Endothelial cell of umbilical vein (primary cell): ENCODE measurements around the gene BNC2. TPM values are rescaled to one million over a fixed set of nuclear protein-coding genes. Genes with fewer than 3 reads are reported as not detected.

Experiments used
- BruUV-seq: library from RNA; stranded (reverse); fragments of 400-500 nt; replicated peaks from 2 replicates; lab custom pipeline; 2021; lab: Mats Ljungman, UMichigan
- CTCF ChIA-PET: fragments of 300-600, 350-600 bp; sonication (Branson Sonifier 250); formaldehyde crosslinking; loops from one replicate; lab custom pipeline; 2021; ENCODE audit warnings: antibody characterized with exemption, inconsistent platforms; lab: Charles Lee
- POLR2A ChIA-PET: fragments of 300-600, 350-600 bp; sonication (Branson Sonifier 250); formaldehyde crosslinking; loops from one replicate; lab custom pipeline; 2021; ENCODE audit warnings: antibody characterized with exemption, inconsistent platforms; lab: Charles Lee
- DNase-seq: peaks from one replicate; pipeline ENCODE4 v3.0.0-alpha.2; 2011; ENCODE audit warnings: low read depth, low spot score
- FAIRE-seq: peaks from 2 replicates; lab custom pipeline; 2011; peaks lifted over from hg19 to GRCh38; lab: Jason Lieb, UNC
- H2AFZ ChIP-seq: 2 replicates; pipeline ENCODE4 v1.6.0; 2012; ENCODE audit warnings: low read depth, low read length, control low read depth, inconsistent platforms
- H3K27ac ChIP-seq: 2 replicates; pipeline ENCODE4 v1.5.1; 2011; ENCODE audit warnings: low read depth, mild to moderate bottlenecking, control low read depth, low read length, moderate library complexity; ENCODE audit not compliant: insufficient read depth
- H3K27me3 ChIP-seq, 2 experiments: 2 replicates each; pipeline versions ENCODE4 v1.6.0 to v1.6.1; 2011; ENCODE audit warnings: low read length in 2 of 2, mixed read lengths in 1 of 2; ENCODE audit not compliant: control insufficient read depth in 2 of 2, insufficient read depth in 2 of 2
- H3K36me3 ChIP-seq, 2 experiments: 2 replicates in 1 of 2; 3 replicates in 1 of 2; pipeline ENCODE4 v1.5.1; 2011; ENCODE audit warnings: low read length in 2 of 2, mild to moderate bottlenecking in 1 of 2, moderate library complexity in 1 of 2; ENCODE audit not compliant: control insufficient read depth in 2 of 2, insufficient read depth in 2 of 2; ENCODE audit errors: extremely low read depth in 1 of 2
- H3K4me1 ChIP-seq: 3 replicates; pipeline ENCODE4 v1.5.1; 2011; ENCODE audit warnings: mild to moderate bottlenecking, low read length; ENCODE audit not compliant: control insufficient read depth, insufficient read depth; ENCODE audit errors: extremely low read depth
- H3K4me2 ChIP-seq: 2 replicates; pipeline ENCODE4 v1.6.1; 2011; ENCODE audit warnings: low read length, control low read depth, mixed read lengths; ENCODE audit not compliant: insufficient read depth
- H3K4me3 ChIP-seq, 3 experiments: fragments of 200-600 bp in 1 of 3; sonication (generic), shearing (Covaris generic) in 1 of 3; replicated peaks in 1 of 3; 2 replicates each; pipeline ENCODE4 v1.5.1; 2011 to 2016; ENCODE audit warnings: control low read depth in 3 of 3, low read length in 3 of 3, mild to moderate bottlenecking in 2 of 3, inconsistent platforms in 1 of 3, low read depth in 1 of 3, moderate library complexity in 1 of 3; ENCODE audit not compliant: insufficient read depth in 1 of 3
- H3K79me2 ChIP-seq: 2 replicates; pipeline ENCODE4 v1.6.0; 2012; ENCODE audit warnings: low read length, inconsistent platforms; ENCODE audit not compliant: control insufficient read depth, insufficient read depth
- H3K9ac ChIP-seq: replicated peaks from 2 replicates; pipeline ENCODE3; 2011; ENCODE audit warnings: low read length, control low read depth; ENCODE audit not compliant: insufficient read depth; ENCODE audit errors: extremely low read depth
- H3K9me1 ChIP-seq: replicated peaks from 3 replicates; pipeline ENCODE4 v1.6.0; 2011; ENCODE audit warnings: mild to moderate bottlenecking, low read length; ENCODE audit not compliant: control insufficient read depth, insufficient read depth; ENCODE audit errors: extremely low read depth
- H3K9me3 ChIP-seq: replicated peaks from 2 replicates; pipeline ENCODE4 v1.5.1; 2012; ENCODE audit warnings: low read length, inconsistent platforms; ENCODE audit not compliant: control insufficient read depth, insufficient read depth
- H4K20me1 ChIP-seq: replicated peaks from 2 replicates; pipeline ENCODE3; 2011; ENCODE audit warnings: mild to moderate bottlenecking, low read length; ENCODE audit not compliant: control insufficient read depth, insufficient read depth; ENCODE audit errors: extremely low read depth
- EZH2 ChIP-seq: IDR thresholded peaks from 2 replicates; pipeline ENCODE4 v1.6.1; 2012; ENCODE audit warnings: borderline replicate concordance, low read depth, mild to moderate bottlenecking, moderate library complexity, low read length, inconsistent platforms; ENCODE audit not compliant: severe bottlenecking
- FOS ChIP-seq: IDR thresholded peaks from 2 replicates; pipeline ENCODE4 v1.6.1; 2011; ENCODE audit warnings: mild to moderate bottlenecking, low read length, moderate library complexity, borderline replicate concordance; ENCODE audit not compliant: insufficient read depth
- GATA2 ChIP-seq: IDR thresholded peaks from 2 replicates; pipeline ENCODE4 v1.7.0; 2011; ENCODE audit warnings: low read depth, mild to moderate bottlenecking, moderate library complexity, mixed read lengths, low read length; ENCODE audit not compliant: insufficient read length, insufficient read depth
- JUN ChIP-seq: IDR thresholded peaks from 2 replicates; pipeline ENCODE4 v1.6.1; 2011; ENCODE audit warnings: borderline replicate concordance, low read depth; ENCODE audit not compliant: insufficient read length, insufficient read depth
- MYC ChIP-seq: IDR thresholded peaks from one replicate; pipeline ENCODE4 v1.6.1; 2011; ENCODE audit warnings: mild to moderate bottlenecking, low read depth, low read length
- POLR2A ChIP-seq: IDR thresholded peaks from 2 replicates; pipeline ENCODE4 v1.6.1; 2012; ENCODE audit warnings: low read depth, mild to moderate bottlenecking, control low read depth, low read length
- POLR2AphosphoS5 ChIP-seq: IDR thresholded peaks from 2 replicates; pipeline ENCODE4 v1.6.1; 2012; ENCODE audit warnings: low read depth, mild to moderate bottlenecking, control low read depth, low read length, moderate library complexity; ENCODE audit not compliant: insufficient read depth
- dilution Hi-C: fragments of 300-500 bp; cut with MboI; formaldehyde crosslinking; loops from one replicate; pipeline ENCODE4 v1.15.0; 2019; ENCODE audit warnings: low sequenced_read_pairs; ENCODE audit not compliant: extremely low pct_ligation_motif_present
- intact Hi-C: fragments of 100-400 bp; cut with micrococcal nuclease; formaldehyde crosslinking; loops from one replicate; pipeline ENCODE4 v1.10.0; 2022
- polyA plus RNA-seq, 4 experiments: library from polyadenylated mRNA; depleted of rRNA in 3 of 4; stranded (reverse) in 3 of 4; unstranded in 1 of 4; fragments of >200 nt; gene quantifications; 2 replicates each; pipeline versions ENCODE4 v1.2.1 to v1.2.3, GENCODE V29; 2011 to 2012; ENCODE audit warnings: missing spikeins in 1 of 4
- total RNA-seq: library from RNA; stranded (reverse); gene quantifications from 2 replicates; pipeline ENCODE4 v1.2.3, GENCODE V29; 2021
- TF ChIP-seq, protein P1 (sequence below), 2 donors: IDR thresholded peaks; 1 replicate in 1 of 2; 2 replicates in 1 of 2; pipeline ENCODE4 v1.5.1; 2011; ENCODE audit warnings: low read length in 2 of 2, mild to moderate bottlenecking in 2 of 2, moderate library complexity in 2 of 2, control low read depth in 1 of 2, inconsistent platforms in 1 of 2, low read depth in 1 of 2; ENCODE audit not compliant: insufficient read depth in 1 of 2; ENCODE audit errors: extremely low read depth in 1 of 2
- TF ChIP-seq, protein P2 (sequence below): IDR thresholded peaks from 2 replicates; pipeline ENCODE4 v1.6.1; 2011; ENCODE audit not compliant: insufficient read depth, insufficient read length

BNC2 gene
- total and polyA plus RNA-seq, 2 donors (not counting 3 experiments of a cell fraction or from before 2014, with no cell fraction given), result 12.1 to 34.3 TPM

GRCh38 chr9:16411311-16411710, 459.2 kb downstream of the BNC2 start:
- no peaks in the 10 kb centered on the region for H4K20me1 ChIP-seq
- no peaks in the 10 kb centered on the region for H3K9me1 ChIP-seq
- no TSS peak for BruUV-seq
- H3K4me2 ChIP-seq, result no peak overlapping the region
- H3K27ac ChIP-seq, result no peak overlapping the region
- no peak for DNase-seq
- TF ChIP-seq MYC (no peak), JUN (no peak), EZH2 (no peak), POLR2A (no peak), FOS (no peak), POLR2AphosphoS5 (no peak), GATA2 (no peak)
- TF ChIP-seq, protein P1, sequence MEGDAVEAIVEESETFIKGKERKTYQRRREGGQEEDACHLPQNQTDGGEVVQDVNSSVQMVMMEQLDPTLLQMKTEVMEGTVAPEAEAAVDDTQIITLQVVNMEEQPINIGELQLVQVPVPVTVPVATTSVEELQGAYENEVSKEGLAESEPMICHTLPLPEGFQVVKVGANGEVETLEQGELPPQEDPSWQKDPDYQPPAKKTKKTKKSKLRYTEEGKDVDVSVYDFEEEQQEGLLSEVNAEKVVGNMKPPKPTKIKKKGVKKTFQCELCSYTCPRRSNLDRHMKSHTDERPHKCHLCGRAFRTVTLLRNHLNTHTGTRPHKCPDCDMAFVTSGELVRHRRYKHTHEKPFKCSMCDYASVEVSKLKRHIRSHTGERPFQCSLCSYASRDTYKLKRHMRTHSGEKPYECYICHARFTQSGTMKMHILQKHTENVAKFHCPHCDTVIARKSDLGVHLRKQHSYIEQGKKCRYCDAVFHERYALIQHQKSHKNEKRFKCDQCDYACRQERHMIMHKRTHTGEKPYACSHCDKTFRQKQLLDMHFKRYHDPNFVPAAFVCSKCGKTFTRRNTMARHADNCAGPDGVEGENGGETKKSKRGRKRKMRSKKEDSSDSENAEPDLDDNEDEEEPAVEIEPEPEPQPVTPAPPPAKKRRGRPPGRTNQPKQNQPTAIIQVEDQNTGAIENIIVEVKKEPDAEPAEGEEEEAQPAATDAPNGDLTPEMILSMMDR (IDR thresholded peaks at IDR 0.05; ENCODE audit: extremely low read depth in 1 of 2, insufficient read depth in 1 of 2, low read depth in 1 of 2, low read length in 2 of 2), result no peak
- TF ChIP-seq, protein P2, sequence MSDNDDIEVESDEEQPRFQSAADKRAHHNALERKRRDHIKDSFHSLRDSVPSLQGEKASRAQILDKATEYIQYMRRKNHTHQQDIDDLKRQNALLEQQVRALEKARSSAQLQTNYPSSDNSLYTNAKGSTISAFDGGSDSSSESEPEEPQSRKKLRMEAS, result no peak
- no peak overlapping the region for H3K4me3 ChIP-seq
- dilution Hi-C loops, result no loop called here
- H3K9me3 ChIP-seq, result no peaks in the 10 kb centered on the region
- H3K36me3 ChIP-seq, result no peaks in the 10 kb centered on the region
- POLR2A ChIA-PET, result no interaction called here
- no peaks in the 10 kb centered on the region for H3K27me3 ChIP-seq
- no peaks in the 10 kb centered on the region for H3K79me2 ChIP-seq
- peaks cover 1% of the 10 kb centered on the region for H3K4me1 ChIP-seq
- H2AFZ ChIP-seq, result no peak overlapping the region
- intact Hi-C loops, result no loop called here
- CTCF ChIA-PET, result interaction anchor here (1.0 kb wide), 1 partner anchor 14 kb away, joined by 4 read pairs; no protein-coding TSS in a partner anchor
- H3K9ac ChIP-seq, result no peak overlapping the region
- FAIRE-seq, result no peak
